ENCODE results near the gene FAM120B.
"Not testable (repeated sequence)": the region's sequence is repeated elsewhere in the genome, so short reads cannot be mapped to it uniquely, and the experiment has no call there.

Gene FAM120B

DNA sequence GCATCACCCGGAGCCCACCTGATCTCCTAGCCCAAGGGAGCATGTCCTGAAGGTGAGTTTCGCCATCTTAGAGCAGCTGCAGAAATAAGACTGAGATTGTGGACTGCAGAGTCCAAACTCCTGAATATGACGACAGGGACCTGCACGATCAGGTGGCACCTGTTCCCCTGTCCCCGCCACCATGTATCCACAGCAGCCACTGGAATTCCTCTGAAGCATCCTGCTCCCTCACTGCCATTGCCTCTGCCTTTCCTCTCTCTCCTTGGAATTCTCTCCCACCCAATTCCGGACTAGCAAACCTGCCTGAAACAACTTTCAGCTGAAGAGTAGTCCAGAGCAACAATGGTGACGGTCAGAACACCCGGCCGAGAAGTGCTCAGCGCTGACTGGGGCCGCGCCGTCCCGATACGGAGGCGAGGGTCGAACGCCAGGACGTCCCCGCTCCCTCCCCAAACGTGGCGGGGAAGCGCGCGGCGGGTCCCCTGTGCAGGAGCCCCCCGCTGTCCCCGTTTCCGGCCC lies 694 bp upstream of the FAM120B start:
- peak; percentile 36 for DNase-seq

DNA sequence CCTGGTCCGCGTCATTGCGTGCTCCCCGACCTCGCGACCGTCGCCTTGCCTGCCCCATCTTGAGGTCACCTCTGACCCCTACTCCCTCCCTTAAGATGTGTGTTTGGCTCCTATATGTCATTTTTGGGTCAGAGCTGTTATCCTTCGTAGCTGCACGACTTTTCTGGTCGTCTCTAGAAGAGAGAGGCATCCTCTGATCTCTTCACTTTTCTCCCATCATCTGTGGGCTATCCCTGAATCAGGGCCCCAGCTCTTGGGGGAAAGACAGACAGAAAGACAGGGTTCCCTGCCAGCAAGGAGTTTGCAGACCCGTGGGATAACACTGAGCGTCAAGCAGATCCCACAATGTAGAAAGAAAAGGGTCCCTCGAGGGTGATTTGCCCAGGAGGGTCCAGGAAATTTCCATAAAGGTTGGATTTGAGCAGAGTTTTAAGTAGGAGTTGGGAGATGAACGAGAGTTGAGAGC lies 555 bp downstream of the FAM120B start:
- DNase-seq: no peak

DNA sequence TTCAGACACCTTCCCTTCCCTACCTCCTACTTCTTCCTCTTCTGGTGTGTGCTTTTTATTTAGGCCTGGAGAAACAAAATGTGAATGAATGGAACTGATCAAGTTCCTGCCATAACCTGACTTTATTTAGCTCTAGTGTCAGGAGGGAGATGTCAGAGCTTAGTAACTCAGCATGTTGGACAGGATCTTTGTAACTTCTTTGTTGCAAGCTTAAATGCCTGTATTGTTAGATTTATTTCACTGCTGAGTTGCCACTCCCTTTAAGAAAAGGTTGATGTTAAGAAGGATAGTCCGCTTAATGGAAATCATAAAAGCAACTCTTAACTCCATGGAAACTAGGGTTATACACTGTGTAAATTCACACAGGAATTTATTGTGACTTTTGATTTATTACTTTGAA lies 2.2 kb downstream of the FAM120B start:
- DNase-seq: no peak

DNA sequence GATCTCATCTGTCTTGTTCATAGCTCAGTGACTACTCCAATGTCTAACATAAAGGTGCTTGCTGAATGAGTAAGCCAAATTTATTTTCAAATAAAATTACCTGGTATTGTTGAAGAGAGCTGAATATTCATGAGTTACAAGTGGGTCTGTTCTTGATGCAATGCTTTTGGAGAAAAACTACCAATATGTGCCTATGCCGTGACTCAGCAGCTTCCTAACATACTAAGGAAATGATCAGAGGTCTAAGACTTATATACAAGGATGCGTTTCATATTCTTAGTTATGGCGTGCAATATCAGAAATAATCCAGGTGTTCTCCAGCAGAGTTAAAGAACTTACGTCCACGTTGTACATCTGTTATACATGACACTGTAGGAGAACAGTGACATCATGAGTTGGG lies 5.1 kb downstream of the FAM120B start:
- no peak for DNase-seq

DNA sequence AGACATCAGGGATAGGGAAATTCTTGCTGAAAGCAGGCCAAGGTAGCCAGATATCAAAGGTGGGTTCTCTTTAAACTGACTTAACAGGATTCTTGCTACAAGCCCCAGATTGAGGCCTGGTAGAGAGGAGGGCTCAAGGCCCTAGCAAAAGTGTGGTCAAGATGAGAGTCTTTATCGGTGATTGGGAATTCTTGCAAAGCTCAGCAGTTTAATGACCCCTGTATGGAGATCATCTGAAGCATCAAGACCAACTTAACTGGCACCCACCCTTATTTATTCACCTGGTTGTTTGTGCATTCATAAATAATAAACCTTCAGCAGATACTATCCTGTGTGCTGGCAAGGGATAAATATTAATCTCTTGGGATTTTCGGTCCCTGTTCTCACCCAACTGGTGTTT lies 6.3 kb downstream of the FAM120B start:
- no peak for DNase-seq

DNA sequence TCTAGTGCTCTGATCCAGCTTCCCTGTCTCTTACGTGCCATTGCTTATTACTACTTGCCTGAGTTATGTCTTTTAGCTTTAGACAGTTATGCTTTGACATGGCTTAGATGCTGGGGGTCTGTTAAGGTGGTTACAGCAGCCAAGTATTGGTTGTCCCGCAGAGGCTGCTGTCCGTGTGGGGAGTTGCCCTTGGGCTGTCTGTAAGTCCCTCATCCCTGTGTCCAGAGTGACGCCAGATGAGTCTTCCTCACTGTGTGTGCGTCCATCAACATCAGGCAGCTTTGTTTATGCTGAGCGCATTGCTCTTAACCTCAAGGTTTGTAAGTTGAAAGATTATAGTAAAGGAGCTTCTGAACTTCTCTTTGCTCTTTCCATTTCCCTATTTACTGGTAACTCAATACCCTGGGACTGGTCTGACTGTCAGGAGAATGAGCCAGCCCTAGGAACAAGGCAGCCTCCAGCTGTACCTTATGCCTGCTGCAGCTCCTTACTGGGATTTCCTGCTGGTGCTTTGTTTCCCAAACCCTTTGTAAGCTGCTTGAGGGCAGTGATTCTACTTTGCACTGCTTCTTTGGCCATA lies 7.2 kb downstream of the FAM120B start:
- DNase-seq: no peak

DNA sequence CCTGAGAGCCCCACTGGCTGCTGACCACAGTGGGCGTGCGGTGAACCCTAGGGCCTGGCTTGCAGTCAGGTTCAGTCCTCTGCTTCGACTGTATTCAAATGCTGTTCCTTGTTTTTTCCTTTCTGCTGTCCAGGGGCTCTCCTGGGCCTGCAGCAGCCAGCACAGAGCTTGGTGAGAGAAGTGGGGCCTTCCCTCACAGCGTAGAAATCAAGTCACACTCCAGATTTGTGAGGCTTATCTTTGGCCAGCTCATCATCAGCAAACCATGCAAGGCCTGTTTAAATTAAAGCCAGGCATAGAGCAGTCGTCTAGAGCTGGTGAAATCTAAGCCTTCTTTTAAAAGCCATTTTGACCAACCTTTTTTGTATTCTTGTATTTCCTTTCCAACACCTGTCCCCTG lies 8.4 kb downstream of the FAM120B start:
- DNase-seq: no peak

DNA sequence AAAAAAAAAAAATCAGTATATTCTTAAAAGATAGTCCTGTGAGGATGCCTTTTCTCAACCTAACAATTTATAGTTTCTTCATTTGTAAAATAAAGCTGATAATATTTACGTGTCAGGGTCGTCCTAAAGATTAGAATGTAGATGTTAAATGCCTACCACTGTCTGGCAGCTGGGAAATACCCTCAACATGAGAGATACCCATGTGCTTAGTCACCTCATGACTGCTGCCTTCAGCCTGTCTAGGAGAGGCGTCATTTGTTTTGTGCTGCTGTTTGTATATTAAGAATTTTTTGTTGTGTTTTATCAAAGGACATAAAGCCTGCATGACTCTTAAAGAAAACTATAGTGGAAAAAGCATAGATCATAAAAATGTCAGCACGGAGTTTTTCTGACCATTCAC lies 9.5 kb downstream of the FAM120B start:
- DNase-seq: no peak

DNA sequence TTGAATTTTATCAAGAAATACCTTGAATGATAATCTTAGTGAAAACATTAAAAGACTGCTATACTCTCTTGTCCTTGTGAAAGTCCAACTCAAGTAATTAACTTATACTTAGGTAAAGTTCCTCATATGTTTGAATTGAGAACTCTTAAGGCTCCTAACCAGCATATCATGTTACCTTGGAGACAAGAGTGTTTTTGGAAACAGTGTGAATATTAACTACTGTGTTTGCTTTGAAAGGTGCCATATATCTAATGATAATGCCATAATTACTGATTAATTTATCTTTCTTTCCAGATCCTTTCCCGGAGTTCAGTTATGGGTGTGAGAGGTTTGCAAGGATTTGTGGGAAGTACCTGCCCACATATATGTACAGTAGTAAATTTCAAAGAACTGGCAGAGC lies 10.5 kb downstream of the FAM120B start:
- no peak for DNase-seq

DNA sequence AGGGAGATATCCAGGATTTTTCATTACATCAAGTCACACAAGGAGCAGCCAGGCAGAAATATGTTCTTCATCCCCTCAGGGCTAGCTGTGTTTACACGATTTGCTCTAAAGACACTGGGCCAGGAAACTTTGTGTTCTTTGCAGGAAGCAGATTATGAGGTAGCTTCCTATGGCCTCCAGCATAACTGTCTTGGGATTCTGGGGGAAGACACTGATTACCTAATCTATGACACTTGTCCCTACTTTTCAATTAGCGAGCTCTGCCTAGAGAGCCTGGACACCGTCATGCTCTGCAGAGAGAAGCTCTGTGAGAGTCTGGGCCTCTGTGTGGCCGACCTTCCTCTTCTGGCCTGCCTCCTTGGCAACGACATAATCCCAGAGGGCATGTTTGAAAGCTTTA lies 11.2 kb downstream of the FAM120B start:
- DNase-seq: no peak

DNA sequence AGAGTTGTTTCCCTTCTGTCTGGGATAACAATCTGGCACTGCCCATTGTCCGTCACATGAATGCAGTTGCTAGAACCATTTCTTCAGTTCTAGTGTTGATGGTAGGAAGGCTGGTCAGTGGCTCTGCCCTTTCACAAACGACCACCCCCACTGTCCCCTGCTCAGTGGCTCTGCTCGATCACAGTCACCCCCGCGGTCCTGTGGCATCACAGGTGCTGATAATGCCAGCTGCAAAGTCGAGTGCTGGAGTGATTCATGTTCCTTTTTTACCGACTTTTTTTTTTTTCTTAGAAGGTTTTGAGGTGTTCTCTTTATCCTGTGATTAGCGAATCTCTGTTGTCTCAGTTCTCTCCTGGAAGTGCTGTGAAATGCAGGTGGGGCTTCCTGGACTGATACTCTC lies 22.8 kb downstream of the FAM120B start:
- no peak for DNase-seq

DNA sequence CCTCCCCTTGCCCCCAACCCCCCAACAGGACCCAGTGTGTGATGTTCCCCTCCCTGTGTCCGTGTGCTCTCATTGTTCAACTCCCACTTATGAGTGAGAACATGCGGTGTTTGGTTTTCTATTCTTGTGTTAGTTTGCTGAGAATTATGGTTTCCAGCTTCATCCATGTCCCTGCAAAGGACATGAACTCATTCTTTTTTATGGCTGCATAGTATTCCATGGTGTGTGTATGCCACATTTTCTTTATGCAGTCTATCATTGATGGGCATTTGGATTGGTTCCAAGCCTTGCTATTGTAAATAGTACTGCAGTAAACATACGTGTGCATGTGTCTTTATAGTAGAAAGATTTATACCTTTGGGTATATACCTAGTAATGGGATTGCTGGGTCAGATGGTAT lies 28.6 kb downstream of the FAM120B start:
- DNase-seq: not testable (repeated sequence)

DNA sequence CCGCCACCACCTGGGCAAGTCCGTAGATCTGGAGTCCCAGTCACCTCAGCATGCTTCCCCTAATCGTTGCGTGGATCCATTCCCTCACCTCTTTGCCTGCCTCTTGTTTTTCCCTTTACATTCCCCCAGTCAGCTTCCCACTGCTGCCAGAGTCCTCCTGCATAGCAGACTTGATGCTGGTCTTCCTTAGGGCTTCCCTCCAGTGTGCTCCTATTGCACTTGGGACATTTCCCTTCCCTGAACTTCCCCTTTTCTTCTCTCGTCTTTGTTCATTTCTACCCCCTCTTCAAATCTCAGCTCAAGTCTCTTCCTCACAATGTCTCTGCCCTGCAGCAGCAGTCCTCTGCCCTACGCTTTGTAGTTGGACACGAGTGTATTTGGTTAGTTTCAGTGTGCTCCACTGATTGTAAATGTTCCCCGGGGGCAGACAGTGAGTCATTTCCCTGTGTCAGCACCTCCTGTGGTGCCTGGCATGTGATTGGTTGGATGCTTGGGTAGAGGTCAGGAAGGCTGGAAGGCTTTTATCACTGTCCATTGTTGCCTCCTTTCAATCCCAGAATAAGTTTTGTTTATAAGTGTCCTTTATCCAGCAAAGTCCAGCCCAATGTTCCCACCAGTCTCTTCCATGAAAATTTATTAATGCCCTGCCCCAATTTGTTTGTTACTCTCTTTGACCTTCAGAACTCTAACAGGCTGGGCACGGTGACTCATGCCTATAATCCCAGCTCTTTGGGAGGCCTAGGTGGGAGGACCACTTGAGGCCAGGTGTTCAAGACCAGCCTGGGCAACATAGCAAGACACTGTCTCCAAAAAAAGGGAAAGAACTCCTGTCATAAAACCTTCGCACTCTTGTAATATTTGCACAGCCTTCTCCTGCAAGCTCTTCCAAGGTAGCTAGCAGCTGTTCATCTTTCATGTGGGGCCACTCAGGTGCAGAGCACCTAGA lies 38.3 kb downstream of the FAM120B start:
- DNase-seq: no peak

DNA sequence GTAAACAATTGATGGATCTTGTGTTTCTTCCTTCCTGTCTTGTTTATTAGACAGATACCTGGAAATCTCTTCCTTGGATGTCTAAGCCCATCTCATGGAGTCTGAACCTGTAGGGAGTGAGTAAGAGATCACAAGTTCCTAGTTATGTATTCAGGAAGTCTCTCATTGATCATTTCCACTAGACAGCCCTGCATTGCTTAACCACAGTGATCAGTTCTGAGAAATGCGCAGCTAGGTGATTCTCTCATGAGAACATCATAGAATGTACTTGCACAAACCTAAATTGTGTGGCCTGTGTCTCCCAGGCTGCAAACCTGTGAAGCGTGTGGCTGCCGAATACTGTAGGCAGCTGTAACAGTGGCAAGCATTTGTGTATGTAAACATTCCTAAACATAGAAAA lies 39.1 kb downstream of the FAM120B start:
- DNase-seq: no peak

DNA sequence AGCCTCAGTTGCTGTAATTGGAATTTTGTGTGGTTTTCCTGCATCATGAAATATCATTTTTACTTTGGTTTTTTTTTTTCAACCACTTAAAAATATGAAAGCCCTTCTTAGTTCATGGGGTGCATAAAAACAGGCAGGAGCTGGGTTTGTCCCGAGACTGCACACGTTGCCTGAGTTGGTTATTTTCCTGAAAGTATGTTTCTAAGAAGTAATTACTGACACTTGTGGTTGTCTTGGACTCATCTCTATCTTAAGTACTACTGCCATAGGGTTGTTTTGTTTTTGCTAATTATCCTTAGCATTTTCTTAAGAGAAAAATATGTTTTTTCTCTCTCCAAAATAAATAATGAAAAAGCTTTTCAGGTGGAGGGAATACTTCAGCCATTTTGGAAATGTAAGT lies 40.1 kb downstream of the FAM120B start:
- DNase-seq: no peak

DNA sequence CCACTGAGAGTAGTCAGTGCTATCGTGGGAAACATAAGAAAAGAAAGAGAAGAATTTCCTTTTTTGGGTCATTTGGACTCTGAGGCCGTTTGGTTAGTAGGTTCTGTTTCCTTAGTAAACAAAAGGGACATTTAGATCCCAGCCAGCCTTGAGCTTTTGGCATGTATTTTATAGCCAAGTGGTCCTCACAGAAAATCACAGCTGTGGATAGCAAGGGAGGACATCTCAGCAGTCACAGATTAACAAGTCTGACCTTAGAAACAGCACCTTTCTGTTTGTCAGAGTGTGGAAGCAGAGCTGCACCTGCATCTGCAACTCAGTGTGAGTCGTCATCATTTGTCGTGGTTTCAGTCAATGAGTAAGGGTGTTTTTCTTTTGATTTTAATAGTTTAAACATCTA lies 40.5 kb downstream of the FAM120B start:
- DNase-seq: no peak

DNA sequence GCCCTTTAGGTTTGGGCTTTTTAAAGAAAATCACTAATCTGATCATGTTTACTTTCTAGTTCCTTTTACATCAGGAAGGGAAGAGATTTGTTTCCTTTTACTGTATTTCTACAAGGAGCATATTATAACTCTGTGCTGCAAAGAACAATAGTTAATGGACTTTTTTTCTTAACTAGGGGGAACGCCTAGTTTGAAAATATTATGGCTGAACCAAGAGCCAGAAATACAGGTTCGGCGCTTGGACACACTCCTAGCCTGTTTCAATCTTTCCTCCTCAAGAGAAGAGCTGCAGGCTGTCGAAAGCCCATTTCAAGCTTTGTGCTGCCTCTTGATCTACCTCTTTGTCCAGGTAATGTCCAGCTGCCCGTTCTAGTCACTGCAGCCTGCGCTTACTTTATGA lies 41.4 kb downstream of the FAM120B start:
- no peak for DNase-seq

DNA sequence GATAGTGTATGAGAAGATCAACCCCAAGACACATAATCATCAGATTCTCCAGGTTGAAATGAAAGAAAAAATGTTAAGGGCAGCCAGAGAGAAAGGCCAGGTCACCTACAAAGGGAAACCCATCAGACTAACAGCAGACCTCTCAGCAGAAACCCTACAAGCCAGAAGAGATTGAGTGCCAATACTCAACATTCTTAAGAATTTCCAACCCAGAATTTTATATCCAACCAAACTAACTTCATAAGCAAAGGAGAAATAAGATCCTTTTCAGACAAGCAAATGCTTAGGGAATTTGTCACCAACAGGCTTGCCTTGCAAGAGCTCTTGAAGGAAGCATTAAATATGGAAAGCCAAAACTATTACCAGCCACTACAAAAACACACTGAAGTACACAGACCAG lies 44.9 kb downstream of the FAM120B start:
- not testable (repeated sequence) for DNase-seq

DNA sequence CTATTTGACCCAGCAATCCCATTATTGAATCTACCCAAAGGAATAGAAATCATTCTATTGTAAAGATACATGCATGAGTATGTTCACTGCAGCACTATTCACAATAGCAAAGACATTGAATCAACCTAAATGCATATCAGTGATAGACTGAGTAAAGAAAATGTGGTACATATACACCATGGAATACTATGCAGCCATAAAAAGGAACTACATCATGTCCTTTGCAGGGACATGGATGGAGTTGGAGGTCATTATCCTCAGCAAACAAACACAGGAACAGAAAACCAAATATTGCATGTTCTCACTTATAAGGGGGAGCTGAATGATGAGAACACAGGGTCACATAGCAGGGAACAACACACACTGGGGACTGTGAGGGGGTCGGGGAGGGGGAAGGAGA lies 48.6 kb downstream of the FAM120B start:
- not testable (repeated sequence) for DNase-seq

DNA sequence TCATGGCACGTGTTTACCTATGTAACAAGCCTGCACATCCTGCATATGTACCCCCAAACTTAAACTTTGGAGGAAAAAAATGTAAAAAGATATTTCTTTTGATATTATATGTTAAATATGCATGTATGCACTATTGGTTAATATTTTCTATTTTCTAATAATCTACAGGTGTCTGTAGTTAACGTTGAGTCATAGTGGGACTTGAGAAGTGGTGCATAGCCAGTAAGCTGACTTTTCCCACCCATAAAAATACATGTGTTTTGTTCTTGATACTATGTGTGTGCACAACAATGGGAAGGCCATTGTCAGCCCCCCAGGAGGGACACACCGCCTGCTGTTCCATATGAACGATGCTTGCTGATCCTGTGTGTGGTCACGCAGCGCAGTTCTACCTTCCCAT lies 49.1 kb downstream of the FAM120B start:
- no peak for DNase-seq

DNA sequence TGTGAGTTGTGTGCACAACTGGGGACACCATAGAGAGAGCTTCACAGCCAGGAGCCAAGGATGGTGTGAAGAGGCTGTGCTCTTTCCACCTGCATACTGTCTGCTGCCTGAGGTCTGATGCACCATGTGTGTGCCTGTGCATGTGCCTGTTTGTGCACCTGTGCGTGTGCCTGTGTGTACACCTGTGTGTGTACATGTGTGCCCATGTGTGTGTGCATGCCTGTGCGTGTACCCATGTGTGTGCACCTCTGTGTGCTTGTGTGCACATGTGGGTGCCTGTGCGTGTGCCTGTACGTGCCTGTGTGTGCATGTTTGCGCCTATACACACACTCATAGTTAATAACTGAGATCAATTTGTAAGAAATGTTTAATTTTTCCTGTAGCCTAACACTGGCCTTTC lies 51.3 kb downstream of the FAM120B start:
- DNase-seq: no peak

DNA sequence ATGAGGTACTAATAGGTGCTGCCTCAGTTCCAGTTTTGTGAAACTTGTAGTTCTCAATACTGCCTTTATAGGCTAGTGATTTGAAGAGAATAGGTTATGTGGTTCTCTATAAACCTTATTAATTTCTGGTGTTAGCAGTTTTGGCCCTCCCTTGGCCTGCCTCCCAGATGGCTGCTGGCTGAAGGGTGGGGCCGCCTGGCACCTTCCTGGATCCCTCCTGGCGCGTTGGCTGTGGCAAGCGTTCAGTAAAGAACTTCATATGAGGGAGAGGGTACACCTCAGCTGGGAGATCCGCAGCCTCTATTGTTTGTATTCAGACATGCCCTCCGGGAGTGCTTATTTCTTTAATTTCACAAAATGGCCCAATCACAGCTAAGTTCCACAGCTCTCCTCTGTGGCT lies 51.9 kb downstream of the FAM120B start:
- no peak for DNase-seq

DNA sequence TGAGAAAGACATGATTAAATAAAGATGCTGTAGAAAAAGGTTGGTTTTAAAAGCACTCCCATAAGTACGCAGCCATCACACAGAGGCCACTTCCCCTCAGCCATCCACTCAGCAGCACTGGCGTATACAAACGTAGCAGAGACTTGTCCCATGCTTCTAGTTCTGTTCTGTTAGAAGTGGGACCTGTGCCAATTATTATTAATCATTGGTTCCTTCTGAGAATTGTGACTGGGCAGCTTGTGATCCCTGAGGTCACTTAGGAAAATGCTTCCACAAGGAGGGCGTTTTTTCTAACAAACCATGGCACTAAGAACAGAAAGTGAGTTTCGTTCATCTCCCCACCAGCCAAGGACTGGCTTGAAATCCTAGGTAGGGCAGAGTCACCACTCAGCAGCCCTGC lies 53.9 kb downstream of the FAM120B start:
- DNase-seq: no peak

DNA sequence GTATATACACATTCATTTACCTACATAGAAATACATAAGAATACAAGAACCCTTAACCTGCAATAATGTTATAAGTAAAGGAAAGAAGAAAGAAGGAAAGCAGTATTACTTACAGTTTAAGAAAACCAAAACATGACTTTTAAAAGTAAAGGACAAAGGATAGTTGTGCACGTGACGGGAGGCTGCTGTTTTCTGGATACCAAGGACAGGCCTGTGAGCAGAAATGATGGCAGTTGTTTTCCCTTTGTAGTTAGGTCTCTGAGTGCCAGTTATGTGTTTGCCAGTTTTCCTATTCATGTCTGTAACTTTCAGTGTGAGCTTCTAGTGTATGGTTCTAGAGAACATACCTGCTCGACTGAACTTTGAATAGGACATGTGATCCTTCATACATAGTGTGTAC lies 54.8 kb downstream of the FAM120B start:
- DNase-seq: no peak
